GM21390 (cell line): Measurements from ENCODE around the gene TUFM.
"Not testable (repeated sequence)": the region's sequence is repeated elsewhere in the genome, so short reads cannot be mapped to it uniquely, and the experiment has no call there.

ENCODE experiments used
- ATAC-seq: cut with Tn5 transposase; IDR thresholded peaks from one replicate; pipeline ENCODE4 v1.9.1; 2021; ENCODE audit not compliant: unreplicated experiment

Gene TUFM

GRCh38 chr16:28802235-28803019 lies 43.7 kb downstream of the TUFM start:
- ATAC-seq: not testable (repeated sequence)
